GM12878 (cell line): Measurements from ENCODE around the gene PLEKHG1.

Experiments used
- CHD2 ChIP-seq: IDR thresholded peaks from 2 replicates; pipeline ENCODE4 v1.6.1; 2011; ENCODE audit warnings: low read depth, low read length, improper control_type of control experiment, borderline replicate concordance
- EP300 ChIP-seq, 2 experiments: fragments of 150-350 bp in 1 of 2; IDR thresholded peaks; 2 replicates each; pipeline ENCODE4 v1.6.1; 2011 to 2012; ENCODE audit warnings: low read depth in 2 of 2, low read length in 2 of 2, borderline replicate concordance in 1 of 2, improper control_type of control experiment in 1 of 2, inconsistent platforms in 1 of 2; ENCODE audit not compliant: control insufficient read depth in 1 of 2
- POLR2A ChIP-seq: IDR thresholded peaks from 2 replicates; pipeline ENCODE4 v1.6.1; 2011; ENCODE audit warnings: low read depth, mild to moderate bottlenecking, low read length
- POLR2AphosphoS5 ChIP-seq: IDR thresholded peaks from 2 replicates; pipeline ENCODE4 v1.6.1; 2011; ENCODE audit warnings: mild to moderate bottlenecking, low read length, inconsistent platforms
- TAF1 ChIP-seq: IDR thresholded peaks from 2 replicates; pipeline ENCODE4 v1.6.1; 2011; ENCODE audit warnings: mild to moderate bottlenecking, low read depth, low read length, borderline replicate concordance
- TBL1XR1 ChIP-seq: IDR thresholded peaks from 2 replicates; pipeline ENCODE4 v1.6.1; 2012; ENCODE audit warnings: low read depth, low read length, improper control_type of control experiment
- YY1 ChIP-seq: IDR thresholded peaks from 2 replicates; pipeline ENCODE4 v1.6.1; 2011; ENCODE audit warnings: low read depth, mild to moderate bottlenecking, low read length
- TF ChIP-seq, protein P1 (sequence below): IDR thresholded peaks from 2 replicates; pipeline ENCODE4 v1.6.1; 2011; ENCODE audit warnings: borderline replicate concordance, low read depth, mild to moderate bottlenecking, moderate library complexity, mixed read lengths, low read length; ENCODE audit not compliant: insufficient read depth; ENCODE audit errors: extremely low read length
- TF ChIP-seq, protein P2 (sequence below): IDR thresholded peaks from 2 replicates; pipeline ENCODE4 v1.6.1; 2012; ENCODE audit warnings: mild to moderate bottlenecking, low read depth, low read length
- TF ChIP-seq, protein P3 (sequence below): IDR thresholded peaks from 2 replicates; pipeline ENCODE4 v1.6.1; 2011; ENCODE audit warnings: low read depth, mild to moderate bottlenecking, low read length, moderate library complexity, borderline replicate concordance; ENCODE audit errors: extremely low read depth

DNA sequence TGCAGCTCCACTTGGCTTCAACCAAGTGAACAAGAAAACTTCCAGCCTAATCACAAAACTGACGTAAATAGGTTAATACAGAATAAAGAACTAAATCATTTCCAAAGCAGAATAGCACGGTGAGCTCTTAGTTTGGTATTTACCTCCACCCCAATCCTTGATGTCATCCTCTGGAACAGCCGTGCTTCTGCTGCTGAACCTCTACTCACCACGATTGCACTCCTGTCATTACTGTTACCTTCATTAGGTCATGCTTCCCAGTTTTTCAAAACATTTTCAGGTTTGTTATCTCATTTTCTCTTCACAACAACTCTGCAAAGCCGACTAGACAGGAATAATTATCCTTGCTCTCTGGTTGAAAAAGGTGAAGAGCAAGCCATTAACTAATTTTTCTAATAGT is 15.6 kb upstream of the PLEKHG1 start:
- TF ChIP-seq, protein P1, sequence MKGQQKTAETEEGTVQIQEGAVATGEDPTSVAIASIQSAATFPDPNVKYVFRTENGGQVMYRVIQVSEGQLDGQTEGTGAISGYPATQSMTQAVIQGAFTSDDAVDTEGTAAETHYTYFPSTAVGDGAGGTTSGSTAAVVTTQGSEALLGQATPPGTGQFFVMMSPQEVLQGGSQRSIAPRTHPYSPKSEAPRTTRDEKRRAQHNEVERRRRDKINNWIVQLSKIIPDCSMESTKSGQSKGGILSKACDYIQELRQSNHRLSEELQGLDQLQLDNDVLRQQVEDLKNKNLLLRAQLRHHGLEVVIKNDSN, result no peak
- TF ChIP-seq, protein P2, sequence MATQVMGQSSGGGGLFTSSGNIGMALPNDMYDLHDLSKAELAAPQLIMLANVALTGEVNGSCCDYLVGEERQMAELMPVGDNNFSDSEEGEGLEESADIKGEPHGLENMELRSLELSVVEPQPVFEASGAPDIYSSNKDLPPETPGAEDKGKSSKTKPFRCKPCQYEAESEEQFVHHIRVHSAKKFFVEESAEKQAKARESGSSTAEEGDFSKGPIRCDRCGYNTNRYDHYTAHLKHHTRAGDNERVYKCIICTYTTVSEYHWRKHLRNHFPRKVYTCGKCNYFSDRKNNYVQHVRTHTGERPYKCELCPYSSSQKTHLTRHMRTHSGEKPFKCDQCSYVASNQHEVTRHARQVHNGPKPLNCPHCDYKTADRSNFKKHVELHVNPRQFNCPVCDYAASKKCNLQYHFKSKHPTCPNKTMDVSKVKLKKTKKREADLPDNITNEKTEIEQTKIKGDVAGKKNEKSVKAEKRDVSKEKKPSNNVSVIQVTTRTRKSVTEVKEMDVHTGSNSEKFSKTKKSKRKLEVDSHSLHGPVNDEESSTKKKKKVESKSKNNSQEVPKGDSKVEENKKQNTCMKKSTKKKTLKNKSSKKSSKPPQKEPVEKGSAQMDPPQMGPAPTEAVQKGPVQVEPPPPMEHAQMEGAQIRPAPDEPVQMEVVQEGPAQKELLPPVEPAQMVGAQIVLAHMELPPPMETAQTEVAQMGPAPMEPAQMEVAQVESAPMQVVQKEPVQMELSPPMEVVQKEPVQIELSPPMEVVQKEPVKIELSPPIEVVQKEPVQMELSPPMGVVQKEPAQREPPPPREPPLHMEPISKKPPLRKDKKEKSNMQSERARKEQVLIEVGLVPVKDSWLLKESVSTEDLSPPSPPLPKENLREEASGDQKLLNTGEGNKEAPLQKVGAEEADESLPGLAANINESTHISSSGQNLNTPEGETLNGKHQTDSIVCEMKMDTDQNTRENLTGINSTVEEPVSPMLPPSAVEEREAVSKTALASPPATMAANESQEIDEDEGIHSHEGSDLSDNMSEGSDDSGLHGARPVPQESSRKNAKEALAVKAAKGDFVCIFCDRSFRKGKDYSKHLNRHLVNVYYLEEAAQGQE, result no peak
- TF ChIP-seq CHD2 (no peak), YY1 (no peak), POLR2A (no peak), POLR2AphosphoS5 (no peak), TAF1 (no peak), EP300 (IDR thresholded peaks at IDR 0.05; ENCODE audit: borderline replicate concordance in 1 of 2, control insufficient read depth in 1 of 2, low read depth in 2 of 2, low read length in 2 of 2) (no peak), TBL1XR1 (no peak)
- TF ChIP-seq, protein P3, sequence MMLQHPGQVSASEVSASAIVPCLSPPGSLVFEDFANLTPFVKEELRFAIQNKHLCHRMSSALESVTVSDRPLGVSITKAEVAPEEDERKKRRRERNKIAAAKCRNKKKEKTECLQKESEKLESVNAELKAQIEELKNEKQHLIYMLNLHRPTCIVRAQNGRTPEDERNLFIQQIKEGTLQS, result no peak
